Kidney (tissue), 14 donors: ENCODE results near the gene CORIN. TPM values are rescaled to one million over a fixed set of nuclear protein-coding genes. Genes with fewer than 3 reads are reported as not detected.

ENCODE experiments used
- DNase-seq, 5 donors: peaks; one replicate each; pipeline ENCODE4 v3.0.0-alpha.2; 2013 to 2020
- FAIRE-seq: peaks from 2 replicates; lab custom pipeline; 2012; peaks lifted over from hg19 to GRCh38; lab: Jason Lieb, UNC
- H3K27ac ChIP-seq, 2 donors: one replicate each; pipeline ENCODE4 v1.7.0; 2013; ENCODE audit warnings: low read depth in 2 of 2, low read length in 2 of 2, inconsistent platforms in 1 of 2
- H3K27me3 ChIP-seq: one replicate; pipeline ENCODE4 v1.7.1; 2013; ENCODE audit warnings: low read length, inconsistent platforms; ENCODE audit not compliant: control insufficient read depth, insufficient read depth
- H3K36me3 ChIP-seq, 3 donors: one replicate each; pipeline versions ENCODE4 v1.7.0 to v1.7.1; 2013; ENCODE audit warnings: low read length in 3 of 3, control low read depth in 1 of 3, inconsistent platforms in 1 of 3; ENCODE audit not compliant: insufficient read depth in 3 of 3, control insufficient read depth in 2 of 3
- H3K4me1 ChIP-seq, 3 donors: one replicate each; pipeline versions ENCODE4 v1.7.0 to v1.7.1; 2013; ENCODE audit warnings: low read length in 3 of 3, inconsistent platforms in 1 of 3, low read depth in 1 of 3; ENCODE audit not compliant: control insufficient read depth in 2 of 3, insufficient read depth in 2 of 3
- H3K4me3 ChIP-seq, 3 donors: one replicate each; pipeline versions ENCODE4 v1.7.0 to v1.8.1; 2013; ENCODE audit warnings: low read length in 3 of 3, control low read depth in 1 of 3, inconsistent platforms in 1 of 3
- H3K9ac ChIP-seq, 3 donors: one replicate each; pipeline versions ENCODE4 v1.7.0 to v1.7.1; 2013; ENCODE audit warnings: low read length in 3 of 3, control low read depth in 1 of 3, inconsistent platforms in 1 of 3
- H3K9me3 ChIP-seq, 3 donors: one replicate each; pipeline versions ENCODE4 v1.7.0 to v1.7.1; 2013; ENCODE audit warnings: low read length in 3 of 3, control low read depth in 1 of 3, inconsistent platforms in 1 of 3; ENCODE audit not compliant: control insufficient read depth in 2 of 3, insufficient read depth in 1 of 3
- intact Hi-C: fragments of 100-400 bp; cut with DNase I; formaldehyde crosslinking; loops from one replicate; pipeline ENCODE4 v1.11.1; 2022
- polyA plus RNA-seq: library from polyadenylated mRNA; stranded (reverse); fragments of 350-450 nt; fragmentation: Illumina TruSeq; extraction: RNeasy Lipid Tissue Mini Kit (QIAGEN cat#74804); gene quantifications from one replicate; pipeline ENCODE4 v1.2.3, GENCODE V29; 2014; ENCODE audit warnings: low read depth, low replicate concordance; ENCODE audit not compliant: insufficient read depth
- total RNA-seq: library from RNA; stranded (reverse); fragmentation: NEBNext Ultra II Directional; extraction: Animal tissue kit (Norgen Biotek cat#: 25700); gene quantifications from one replicate; pipeline ENCODE4 v1.2.1, GENCODE V29; 2021
- TF ChIP-seq, protein P1 (sequence below): IDR thresholded peaks from 3 replicates; pipeline ENCODE4 v1.5.1; 2012; ENCODE audit warnings: mild to moderate bottlenecking, moderate library complexity, borderline replicate concordance; ENCODE audit not compliant: insufficient read depth; ENCODE audit errors: extremely low read depth
- donor health status: control.
- donor health status: control.
- donor health status: control.
- donor health status: control.
- donor health status: control.
- donor health status: DM: yes; HTN: yes; CAD: no.
- donor health status: Normal renal cell carcinoma (clear cell type).

Gene CORIN
- total and polyA plus RNA-seq, 2 donors from 2014 or later: 0.75 to 2.6 TPM

GRCh38 chr4:47752214-47752613 lies 85.7 kb downstream of the CORIN start:
- Histone ChIP-seq H3K36me3 (no peaks in the 10 kb centered on the region), H3K27me3 (no peaks in the 10 kb centered on the region), H3K9me3 (peaks cover 0 to 3% (median 0%) of the 10 kb centered on the region in 3 donors), H3K4me1 (no peaks in the 10 kb centered on the region), H3K27ac (no peak overlapping the region), H3K4me3 (no peak overlapping the region), H3K9ac (no peak overlapping the region)
- intact Hi-C loops: no loop called here
- TF ChIP-seq, protein P1, sequence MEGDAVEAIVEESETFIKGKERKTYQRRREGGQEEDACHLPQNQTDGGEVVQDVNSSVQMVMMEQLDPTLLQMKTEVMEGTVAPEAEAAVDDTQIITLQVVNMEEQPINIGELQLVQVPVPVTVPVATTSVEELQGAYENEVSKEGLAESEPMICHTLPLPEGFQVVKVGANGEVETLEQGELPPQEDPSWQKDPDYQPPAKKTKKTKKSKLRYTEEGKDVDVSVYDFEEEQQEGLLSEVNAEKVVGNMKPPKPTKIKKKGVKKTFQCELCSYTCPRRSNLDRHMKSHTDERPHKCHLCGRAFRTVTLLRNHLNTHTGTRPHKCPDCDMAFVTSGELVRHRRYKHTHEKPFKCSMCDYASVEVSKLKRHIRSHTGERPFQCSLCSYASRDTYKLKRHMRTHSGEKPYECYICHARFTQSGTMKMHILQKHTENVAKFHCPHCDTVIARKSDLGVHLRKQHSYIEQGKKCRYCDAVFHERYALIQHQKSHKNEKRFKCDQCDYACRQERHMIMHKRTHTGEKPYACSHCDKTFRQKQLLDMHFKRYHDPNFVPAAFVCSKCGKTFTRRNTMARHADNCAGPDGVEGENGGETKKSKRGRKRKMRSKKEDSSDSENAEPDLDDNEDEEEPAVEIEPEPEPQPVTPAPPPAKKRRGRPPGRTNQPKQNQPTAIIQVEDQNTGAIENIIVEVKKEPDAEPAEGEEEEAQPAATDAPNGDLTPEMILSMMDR: no peak
- FAIRE-seq: no peak
- no peak for DNase-seq

DNA sequence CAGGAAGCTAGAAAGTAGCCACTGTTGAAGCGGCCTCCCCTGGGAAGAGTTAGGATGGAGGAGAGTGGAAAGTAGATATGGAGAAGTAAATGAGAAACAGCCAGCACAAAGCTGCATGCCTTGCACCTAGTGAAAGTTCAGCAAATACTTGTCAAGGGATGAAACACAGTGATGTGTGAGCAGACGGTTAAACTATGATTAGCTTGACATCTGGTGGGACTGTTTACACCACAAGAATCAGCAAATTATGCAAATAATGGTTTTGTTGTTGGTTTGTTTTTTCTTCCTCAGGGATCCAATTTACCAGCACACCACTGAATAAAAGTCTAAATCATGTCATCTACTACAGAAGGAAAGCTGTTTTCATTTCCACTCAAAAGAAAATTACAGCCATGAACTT lies 87.1 kb downstream of the CORIN start:
- FAIRE-seq (no peak), DNase-seq (no peak)
- Histone ChIP-seq H3K4me1 (no peaks in the 10 kb centered on the region), H3K27me3 (no peaks in the 10 kb centered on the region), H3K4me3 (no peak overlapping the region), H3K36me3 (no peaks in the 10 kb centered on the region), H3K9me3 (peaks cover 0 to 3% (median 0%) of the 10 kb centered on the region in 3 donors), H3K27ac (no peak overlapping the region), H3K9ac (no peak overlapping the region)
- intact Hi-C loops: no loop called here
- TF ChIP-seq, protein P1: no peak

DNA sequence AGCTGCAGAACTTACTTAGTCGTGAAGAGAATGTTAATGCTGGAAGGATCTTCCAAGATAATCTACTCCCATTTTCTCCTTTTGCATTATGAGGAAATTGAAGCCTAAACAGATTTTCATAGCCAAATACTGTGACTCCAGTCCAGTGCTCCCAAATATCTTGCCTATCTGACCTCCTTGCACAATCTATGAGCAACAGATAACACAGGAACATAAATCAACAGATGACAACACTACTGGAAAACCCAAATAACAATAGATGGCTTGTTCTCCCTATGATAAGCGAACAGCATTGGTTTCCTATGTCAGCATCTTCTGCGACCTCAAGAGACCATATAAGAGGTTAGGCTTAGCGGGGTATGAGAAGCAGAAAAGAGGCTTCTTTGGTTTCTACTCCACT lies 88.0 kb downstream of the CORIN start:
- H3K9me3 ChIP-seq: peaks cover 0 to 3% (median 0%) of the 10 kb centered on the region in 3 donors
- FAIRE-seq (no peak), DNase-seq (no peak)
- TF ChIP-seq, protein P1: no peak
- intact Hi-C loops: no loop called here
- H3K4me3 ChIP-seq: no peak overlapping the region
- no peaks in the 10 kb centered on the region for H3K4me1 ChIP-seq
- H3K36me3 ChIP-seq: no peaks in the 10 kb centered on the region
- H3K9ac ChIP-seq: no peak overlapping the region
- no peaks in the 10 kb centered on the region for H3K27me3 ChIP-seq
- no peak overlapping the region for H3K27ac ChIP-seq

DNA sequence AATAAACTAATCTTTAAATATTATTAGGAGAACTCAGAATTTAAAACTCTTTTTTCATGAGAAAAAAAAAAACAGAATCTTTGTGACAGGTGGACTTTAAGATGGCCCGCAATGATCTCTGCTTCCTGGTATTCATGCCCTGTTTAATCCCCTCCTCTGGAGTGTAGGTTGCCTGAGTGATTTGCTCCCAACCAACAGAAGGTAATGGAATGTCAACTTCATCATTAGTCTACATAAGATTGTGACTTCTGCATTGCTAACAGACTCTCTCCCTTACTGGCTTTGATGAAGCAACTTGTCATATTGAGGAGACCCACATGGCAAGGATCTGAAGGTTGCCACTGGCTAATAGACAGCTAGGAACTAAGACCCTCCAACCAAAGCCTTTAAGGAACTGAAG lies 88.8 kb downstream of the CORIN start:
- no peaks in the 10 kb centered on the region for H3K27me3 ChIP-seq
- H3K36me3 ChIP-seq: no peaks in the 10 kb centered on the region
- DNase-seq (no peak), FAIRE-seq (no peak)
- no peak overlapping the region for H3K9ac ChIP-seq
- intact Hi-C loops: no loop called here
- H3K9me3 ChIP-seq: peaks cover 0 to 3% (median 0%) of the 10 kb centered on the region in 3 donors
- no peaks in the 10 kb centered on the region for H3K4me1 ChIP-seq
- no peak overlapping the region for H3K27ac ChIP-seq
- no peak overlapping the region for H3K4me3 ChIP-seq
- TF ChIP-seq, protein P1: no peak
